Stimulated activated CD8-positive, alpha-beta memory T cell treated with anti-CD3 and anti-CD28 coated beads, Interleukin-7, amount 100 ng/mL, for 1 hour (primary cell): ENCODE results near the gene TNFRSF13B.

ENCODE experiments used
- DNase-seq, 2 donors: peaks; one replicate each; pipeline ENCODE4 v3.0.0-alpha.2; 2020; ENCODE audit warnings: low read depth in 2 of 2

TNFRSF13B gene

DNA sequence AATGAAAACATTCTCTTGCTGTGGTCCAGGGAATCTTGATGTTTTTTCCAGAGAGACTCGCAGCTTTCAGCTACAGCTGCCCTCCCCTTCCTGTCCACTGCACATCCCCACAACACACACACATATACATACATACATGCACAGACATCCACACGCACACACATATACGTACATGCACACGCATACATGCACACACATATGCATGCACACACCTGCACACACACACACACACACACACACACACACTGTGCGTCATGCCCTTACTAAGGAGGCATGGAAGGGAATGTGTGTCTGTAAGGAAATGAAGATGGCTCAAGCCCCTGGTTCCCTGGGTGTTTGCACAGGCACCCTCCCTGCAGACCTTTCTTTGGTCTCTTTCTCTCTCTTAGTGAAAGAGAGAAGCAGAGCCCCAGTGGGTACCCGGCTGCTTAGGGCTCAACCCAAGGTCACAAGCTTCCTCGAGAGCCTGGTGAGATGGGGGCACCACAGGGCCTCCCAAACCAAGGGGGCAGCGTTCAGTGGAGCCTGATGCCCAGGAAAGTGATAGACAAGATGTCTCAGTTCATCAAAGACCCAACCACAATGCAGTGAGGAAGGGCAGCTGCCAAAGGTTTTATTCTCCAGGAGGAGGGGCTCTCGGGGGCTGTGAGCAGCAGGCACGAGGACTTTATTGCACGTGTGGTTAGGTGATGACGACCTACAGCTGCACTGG is 33.3 kb downstream of the TNFRSF13B start:
- no peak for DNase-seq

DNA sequence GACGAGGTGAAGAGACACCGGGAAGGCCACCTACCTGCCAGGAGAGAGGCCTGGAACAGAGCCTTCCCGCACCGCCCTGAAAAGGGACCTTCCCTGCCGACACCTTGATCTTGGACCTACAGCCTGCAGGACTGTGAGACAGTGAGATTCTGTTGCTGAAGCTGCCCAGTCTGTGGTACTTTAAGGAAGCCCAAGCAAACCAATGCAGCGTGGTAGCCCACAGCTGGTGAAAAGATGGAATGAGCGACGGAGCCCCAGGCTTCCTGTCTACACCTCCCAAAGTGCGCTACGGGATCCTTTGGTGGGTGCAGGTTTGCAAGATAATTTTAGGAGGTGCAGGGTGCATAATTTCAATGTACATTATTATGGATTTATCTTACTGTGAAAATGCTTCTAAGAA is 33.9 kb downstream of the TNFRSF13B start:
- DNase-seq, result no peak

DNA sequence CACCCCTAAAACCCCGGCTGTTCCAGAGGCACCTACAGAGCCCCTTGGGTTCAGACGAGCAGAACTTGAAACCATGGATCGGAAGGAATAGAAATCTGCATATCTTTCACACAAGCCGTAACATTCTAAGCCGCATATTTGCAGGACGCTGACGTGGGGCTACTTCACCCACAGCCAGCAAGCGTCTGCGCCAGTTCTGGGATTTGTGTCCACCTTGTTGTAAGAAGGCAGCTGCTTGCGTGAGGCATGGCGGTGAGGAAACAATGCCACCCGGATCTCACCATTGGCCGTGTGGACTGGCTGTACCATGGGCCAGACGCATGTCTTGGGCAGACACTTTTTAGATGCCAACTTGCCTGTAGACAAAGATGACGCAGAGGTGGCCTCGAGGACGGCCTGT is 34.5 kb downstream of the TNFRSF13B start:
- no peak for DNase-seq

DNA sequence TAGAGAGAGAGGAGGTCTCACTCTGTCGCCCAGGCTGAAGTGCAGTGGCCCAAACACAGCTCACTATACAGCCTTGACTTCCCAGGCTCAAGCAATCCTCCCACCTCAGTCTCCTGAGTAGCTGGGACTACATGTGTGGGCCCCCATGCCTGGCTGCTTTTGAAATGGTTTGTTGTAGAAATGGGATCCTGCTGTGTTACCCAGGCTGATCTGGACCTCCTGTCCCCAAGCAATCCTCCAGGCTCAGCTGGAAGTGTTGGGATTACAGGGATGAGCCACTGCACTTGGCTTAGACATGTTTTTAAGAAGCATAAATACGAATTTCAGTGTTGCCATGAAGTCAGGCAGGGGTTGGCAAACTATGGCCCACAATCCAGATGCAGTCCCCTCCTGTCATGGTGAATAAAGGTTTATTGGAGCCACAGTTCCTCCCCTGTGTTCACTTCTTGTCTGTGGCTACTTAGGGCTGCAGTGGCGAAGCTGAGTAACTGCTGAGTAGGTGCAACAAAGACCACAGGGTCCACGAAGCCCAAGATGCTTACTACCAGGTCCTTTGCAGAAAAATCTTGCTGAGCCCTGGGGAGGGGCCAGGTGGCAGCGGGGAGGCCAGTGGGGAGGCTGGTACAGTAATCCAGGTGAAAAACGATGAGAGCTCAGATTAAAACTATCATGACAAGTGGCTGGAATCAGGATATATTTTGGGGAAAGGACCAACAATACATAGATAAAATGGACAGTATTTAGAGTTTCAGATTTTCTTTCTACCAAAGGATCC is 35.2 kb downstream of the TNFRSF13B start:
- DNase-seq, result no peak

DNA sequence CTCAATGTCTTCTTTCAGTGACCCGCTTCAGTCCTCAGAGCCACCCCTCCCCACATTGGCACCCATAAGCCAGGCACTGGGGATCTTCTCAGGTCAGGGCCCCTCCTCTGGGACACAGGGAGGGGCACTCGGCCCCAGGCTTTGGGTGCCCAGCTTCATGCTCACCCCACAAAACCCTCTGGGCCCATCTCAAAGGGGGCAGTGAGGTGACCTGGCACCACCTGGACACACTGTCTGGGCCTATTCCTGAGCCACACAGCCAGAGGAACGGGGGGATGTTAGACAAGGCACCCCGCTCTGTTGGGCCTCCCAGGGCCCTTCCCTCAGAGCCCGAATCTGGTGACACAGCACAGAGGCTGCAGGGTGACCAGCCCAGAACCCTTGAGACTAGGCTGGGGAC is 36.1 kb downstream of the TNFRSF13B start:
- no peak for DNase-seq

DNA sequence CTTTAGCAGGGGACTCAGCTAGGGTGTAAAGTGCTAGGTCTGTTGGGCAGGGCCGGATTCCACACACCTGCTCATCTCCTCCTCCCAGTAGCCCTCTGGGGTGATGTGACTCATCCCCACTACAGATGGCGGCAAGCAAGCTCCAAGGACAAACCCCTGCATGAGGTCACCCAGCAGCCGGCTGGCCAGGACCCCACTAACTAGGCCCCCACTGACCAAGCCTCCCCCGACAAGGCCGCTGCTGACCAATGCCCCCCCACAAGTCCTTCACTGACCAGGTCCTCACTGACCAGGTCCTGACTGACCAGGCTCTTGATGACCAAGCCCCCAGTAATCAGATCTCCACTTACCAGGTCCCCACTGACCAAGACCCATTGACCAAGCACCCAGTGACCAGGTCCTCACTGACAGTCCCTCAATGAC is 36.7 kb downstream of the TNFRSF13B start:
- no peak for DNase-seq

DNA sequence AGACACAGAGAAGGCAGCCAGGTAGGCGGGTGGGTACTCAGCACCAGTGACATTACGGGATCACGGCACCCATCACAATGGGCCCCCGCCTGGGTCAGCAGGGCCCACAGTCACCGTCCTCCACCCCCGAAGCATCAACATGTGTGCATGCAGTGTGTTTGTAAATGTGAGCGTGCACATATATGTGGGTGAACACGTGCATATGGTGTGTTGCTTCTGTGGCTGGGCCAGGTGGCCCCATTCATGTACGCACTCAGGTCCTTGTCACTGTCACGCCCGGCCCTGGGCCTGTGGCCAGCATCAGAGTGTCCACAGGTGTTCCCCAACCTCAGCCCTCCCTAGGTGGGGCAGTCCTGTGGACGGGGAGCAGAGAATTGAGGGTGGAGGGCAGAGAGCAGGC is 37.1 kb downstream of the TNFRSF13B start:
- no peak for DNase-seq

DNA sequence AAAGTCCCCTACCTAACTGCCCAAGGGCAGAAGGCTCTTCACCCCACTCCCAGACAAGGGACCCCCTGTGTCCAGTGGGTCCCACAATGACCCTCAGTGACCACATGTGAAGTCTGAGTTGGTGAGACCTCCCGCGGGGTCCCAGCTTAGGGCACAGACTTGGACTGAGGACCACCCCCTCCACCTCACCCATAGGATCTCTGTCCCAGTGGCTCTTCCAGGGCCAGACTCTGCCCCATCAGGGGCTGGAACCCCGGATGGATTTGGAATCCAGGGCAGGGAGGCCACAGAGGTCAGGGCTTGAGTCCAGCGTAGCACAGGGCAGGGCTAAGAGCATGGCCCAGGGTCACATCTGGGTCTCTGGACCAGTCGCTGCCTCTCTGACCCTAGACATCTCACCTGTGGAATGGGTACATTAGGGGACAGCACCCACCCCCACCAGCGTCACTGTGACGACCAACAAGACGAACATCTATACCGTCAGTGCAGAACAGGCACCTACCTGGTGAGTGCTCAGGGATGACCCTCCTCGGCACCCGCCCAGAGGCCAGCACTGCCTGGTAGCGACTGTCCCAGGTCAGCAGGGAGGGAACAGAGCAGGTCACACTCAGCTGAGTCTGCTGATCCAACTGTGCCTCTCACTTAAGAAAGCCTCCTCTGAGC is 37.7 kb downstream of the TNFRSF13B start:
- no peak for DNase-seq

DNA sequence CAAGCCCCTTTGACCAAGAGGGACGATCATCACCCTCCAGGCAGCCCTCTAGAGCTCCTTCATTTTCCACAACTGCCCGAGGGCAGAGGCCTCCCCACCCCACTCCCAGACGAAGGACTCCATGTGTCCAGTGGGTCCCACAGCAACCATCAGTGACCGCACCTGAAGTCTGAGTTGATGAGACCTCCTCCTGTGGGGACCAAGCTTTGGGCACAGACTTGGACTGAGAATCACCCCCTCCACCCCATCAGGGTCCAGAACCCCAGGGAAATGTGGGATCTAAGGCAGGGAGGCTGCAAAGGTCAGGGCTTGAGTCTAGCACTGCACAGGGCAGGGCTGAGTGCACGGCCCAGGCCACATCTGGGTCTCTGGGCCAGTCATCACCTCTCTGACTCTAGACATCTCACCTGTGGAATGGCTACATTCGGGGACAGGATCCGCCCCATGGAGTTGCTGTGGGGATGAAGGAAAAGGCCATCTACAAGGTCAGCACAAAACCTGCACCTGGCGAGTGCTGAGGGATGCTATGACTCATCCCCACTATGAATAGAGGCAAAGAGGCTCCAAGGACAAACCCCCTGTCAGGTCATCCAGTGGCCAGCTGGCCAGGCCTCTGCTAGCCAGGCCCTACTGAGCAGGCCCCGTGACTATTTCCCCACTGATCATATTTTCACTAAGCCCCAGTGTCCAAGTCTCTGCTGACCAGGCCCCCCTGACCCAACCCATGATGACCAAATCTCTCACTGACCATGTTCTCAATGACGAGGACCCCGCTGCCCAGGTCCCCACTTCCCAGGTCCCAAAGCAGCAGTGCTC is 38.4 kb downstream of the TNFRSF13B start:
- no peak for DNase-seq

DNA sequence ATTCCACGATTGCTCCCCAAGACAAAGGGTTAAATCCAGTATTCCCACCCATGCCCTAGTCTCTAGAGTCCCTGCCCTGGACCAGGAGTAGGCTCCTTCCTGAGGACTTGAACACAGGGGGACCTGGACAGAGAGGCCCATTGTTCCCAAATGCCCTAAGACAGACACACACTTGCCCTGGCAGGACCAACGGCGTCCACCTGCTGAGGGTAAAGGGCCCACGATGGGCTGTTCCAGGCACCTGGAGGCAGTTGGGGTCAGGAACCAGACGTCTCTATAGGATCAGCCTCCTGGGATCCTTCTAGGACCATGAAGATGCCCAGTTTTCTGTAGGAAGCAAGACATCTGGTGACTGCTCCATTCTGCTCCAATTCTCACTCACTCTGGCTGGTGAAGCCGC is 39.3 kb downstream of the TNFRSF13B start:
- DNase-seq, result no peak

DNA sequence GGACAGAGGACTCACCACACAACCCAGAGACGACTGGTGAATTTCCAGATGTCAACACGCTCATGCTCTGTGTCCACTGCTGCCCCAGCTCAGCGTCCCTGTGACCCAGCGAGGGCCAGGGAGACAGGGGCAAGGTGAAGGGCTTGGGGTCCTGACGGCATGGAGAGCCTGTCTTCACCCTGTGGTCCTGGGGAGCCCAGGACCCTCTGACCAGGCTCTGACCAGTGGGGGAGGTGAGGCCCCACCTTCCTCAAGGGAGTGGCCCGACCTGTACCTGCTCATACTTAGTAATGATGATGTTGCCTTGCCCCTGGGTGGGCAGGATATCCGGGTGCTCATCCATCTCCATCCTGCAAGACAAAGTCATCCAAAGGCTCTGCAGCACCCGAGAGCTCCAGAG is 39.8 kb downstream of the TNFRSF13B start:
- no peak for DNase-seq

DNA sequence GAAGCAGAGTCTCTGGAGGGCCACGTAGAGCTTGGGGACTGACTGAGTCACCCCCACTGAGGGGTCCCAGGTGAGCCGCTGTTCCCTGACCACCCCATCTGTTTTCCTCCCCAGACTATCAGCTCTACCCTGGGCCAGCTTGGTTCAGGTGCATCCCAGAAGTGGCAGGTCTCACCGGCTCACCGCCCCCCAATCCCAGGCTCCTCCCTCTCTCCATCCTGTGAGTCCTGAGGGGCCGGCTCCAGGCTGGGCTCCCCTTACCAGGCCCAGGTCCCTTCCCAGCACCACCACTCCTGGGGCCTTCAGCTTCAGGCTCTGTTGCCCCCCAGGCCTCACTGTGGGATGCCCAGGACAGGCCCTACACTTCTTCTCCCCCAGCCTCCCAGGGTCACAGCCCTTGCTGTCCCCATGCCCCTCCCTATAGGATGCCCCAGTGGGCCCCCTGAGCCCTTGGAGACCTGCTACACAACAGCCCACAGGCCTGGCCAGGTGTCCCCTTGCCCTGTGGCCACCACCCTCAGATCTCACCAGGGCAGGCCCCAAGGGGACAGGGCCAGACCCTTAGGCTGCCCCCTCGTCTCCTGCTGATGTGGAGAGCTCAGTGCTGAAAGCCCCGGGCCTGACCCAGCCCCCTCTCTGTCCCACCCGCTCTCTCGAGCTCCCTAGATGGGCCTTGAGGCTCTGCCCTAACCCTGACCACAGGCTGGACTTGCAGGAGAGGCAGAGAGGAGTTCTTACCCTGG is 40.4 kb downstream of the TNFRSF13B start:
- DNase-seq, result no peak

DNA sequence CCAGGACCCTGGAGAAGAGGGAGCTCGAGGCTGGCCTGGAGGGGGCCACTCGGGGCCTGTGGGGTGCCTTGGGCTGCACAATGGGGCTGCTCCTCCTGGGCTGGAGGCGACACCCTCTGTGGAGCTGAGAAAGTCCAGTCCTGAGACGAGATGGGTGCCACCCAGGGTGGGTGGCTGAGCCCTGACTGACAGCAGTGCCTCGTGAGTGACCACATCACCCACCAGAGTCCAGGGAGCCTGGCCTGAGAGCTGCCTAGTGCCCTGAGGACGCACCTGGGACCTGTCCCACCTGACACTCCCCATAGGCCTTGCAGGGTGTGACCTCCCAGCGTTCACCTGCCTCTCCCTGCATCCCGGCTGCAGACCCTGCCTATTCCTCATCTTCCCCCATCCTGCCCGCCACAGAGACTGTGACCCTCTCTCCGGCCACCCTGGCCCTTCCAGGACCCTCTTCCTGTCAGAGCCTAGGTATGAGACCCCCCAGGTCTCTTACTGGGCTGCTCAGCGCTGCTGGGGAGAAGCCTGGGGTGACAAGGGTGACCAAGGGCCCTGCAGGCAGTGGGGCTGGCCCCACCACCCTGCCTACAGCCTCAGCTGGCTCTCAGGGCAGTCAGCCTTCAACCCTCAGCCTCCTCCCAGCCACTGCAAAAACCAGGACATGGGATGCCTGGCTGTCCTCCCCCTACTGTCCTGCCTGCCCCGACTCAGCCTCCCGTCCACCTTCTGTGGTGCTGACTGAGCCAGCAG is 41.2 kb downstream of the TNFRSF13B start:
- DNase-seq, result no peak

DNA sequence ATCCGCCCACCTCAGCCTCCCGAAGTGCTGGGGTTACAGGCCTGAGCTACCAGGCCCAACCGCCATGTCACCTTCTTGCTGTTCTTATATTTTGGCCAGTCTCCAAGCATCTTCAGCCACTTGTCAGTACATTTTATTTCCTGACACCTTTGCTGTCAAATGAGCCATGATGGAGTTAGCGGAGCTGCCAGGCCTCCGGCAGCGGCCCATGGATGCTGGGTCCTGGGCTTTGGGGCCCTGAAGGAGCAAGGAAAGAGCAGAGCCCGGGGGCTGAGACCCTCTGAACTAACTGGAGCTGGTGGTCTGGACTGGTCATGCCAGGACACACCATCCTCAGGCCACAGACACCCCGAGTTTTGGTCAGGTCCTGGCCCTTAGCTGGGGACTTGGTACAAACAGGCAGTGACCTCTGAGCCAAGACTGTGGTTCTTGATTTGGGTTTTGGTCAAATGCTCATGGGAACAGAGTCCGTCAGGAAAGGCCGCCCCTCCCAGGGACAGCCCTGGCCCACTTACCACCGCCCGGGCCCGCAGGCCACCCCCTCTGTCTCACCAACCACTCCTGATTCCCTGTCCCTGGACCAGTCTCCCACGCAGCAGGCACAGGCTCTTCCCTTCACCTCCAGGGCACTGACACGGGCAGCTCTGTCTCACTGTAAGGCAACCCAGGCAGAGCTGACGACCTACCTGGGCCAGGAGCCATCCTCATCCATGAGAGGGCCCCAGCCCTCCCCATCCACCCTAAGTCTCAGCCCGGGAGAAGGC is 42.0 kb downstream of the TNFRSF13B start:
- no peak for DNase-seq

DNA sequence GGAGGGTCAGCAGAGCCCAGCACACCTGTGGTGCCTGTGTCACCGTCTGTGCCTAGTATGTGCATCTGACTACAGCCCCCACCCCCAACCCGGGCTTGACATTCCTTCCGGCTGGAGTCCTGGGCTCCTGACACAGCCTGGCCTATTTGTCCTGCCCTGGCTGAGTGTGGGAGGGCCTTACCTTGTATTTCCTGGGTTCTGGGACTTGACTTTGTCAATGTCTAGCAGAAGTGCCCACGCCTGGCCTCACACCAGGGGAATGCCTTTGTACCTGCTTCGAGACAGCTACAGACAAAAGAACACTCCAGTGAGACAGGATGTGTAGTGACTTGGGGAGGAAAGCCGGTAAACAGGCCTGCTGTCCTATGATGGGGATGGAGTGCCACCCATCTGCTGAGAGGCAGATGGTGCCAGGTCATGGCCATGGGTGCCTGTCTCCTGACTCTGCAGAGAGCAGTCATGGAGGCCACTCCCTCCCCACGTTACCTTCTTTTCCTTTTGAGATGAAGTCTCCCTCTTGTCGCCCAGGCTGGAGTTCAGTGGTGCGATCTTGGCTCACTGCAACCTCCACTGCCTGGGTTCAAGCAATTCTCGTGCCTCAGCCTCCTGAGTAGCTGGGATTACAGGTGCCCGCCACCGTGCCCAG is 42.8 kb downstream of the TNFRSF13B start:
- no peak for DNase-seq

DNA sequence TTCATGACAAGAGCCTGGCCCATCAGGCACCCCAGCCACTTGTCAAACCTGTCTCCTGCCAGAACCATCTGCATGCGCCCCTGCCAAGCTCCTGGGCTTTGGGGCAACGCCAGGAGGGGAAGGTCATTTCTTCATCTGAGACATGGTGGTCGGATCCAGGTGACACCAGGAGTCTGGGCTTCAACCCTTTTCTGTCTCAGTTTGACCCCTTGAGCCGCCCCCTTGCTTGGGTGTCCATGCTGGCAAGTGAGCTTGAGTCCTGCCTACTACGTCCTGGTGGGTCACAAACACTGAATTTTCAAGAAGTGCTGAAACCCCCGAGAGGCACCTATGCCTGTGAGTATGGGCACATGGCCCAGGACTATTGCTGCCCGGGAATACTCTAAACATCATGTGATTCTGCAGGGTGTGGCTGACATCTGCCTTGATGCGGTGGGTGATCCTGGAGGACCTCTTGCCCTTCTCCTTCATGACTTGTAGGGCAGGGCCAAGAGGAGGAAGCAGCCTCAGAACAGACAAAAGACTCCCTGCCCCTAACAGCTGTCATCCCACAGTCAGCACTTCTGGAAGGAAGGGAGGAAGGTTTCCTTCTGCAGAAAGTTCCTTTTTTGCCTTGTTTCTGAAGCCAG is 43.4 kb downstream of the TNFRSF13B start:
- DNase-seq, result no peak

DNA sequence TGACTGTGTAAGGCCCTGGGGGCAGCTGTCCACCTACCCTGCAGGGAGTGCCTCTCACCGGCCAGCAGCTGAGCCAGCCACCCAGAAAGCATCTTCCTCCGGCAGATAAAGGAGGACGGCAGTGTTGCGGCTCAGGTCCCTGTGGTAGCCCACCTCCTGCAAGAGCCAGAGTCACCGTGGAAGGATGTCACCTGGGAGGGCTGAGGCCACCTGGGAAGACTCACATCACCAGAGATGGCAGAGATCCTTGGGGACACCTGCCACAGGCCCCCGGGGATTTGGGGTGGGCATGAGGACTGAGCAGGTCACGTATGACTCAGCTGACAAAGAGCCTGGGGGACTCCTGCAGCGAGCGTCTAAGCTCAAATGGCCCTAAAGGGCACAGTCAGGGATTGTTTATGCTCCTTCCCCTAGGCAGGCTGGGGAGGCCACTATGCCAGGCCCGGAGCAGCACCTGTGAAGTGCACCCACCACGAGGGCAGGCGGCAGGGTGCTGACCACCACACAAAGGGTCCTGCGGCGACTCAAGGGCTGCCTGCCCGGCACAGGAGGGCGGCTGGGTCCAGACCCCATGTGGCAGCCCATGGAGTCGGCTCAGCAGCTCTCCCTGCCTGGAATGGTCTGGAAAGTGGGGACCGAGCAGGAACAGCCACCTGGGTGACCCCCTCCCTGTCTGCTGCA is 44.1 kb downstream of the TNFRSF13B start:
- DNase-seq, result no peak
